WTC11 (cell line): ENCODE measurements around the gene RAB1A.

Experiments used
- FOXK1 ChIP-seq: sonication (generic); formaldehyde crosslinking; IDR thresholded peaks from 2 replicates; pipeline ENCODE4 v1.8.0; 2022; ENCODE audit warnings: mild to moderate bottlenecking, moderate library complexity, missing genetic modification reagents
- NFE2L1 ChIP-seq: sonication (generic); formaldehyde crosslinking; IDR thresholded peaks from 2 replicates; pipeline ENCODE4 v1.8.1; 2023; ENCODE audit warnings: missing genetic modification reagents
- NFYB ChIP-seq: sonication (generic); formaldehyde crosslinking; conservative IDR thresholded peaks from 2 replicates; pipeline ENCODE4 v1.8.0; 2022; ENCODE audit warnings: low read depth, missing genetic modification reagents
- TEAD4 ChIP-seq: sonication (generic); formaldehyde crosslinking; IDR thresholded peaks from 2 replicates; pipeline ENCODE4 v1.8.0; 2022; ENCODE audit warnings: mild to moderate bottlenecking, missing genetic modification reagents
- ZNF416 ChIP-seq: fragments of 250-450 bp; sonication (Bioruptor Pico); IDR thresholded peaks from 2 replicates; pipeline ENCODE4 v1.9.0; 2021; ENCODE audit warnings: mild to moderate bottlenecking, inconsistent platforms
- TF ChIP-seq, protein P1 (sequence below): sonication (generic); formaldehyde crosslinking; IDR thresholded peaks from 2 replicates; pipeline ENCODE4 v1.8.0; 2022; ENCODE audit warnings: missing genetic modification reagents
- TF ChIP-seq, protein P2 (sequence below): sonication (generic); formaldehyde crosslinking; IDR thresholded peaks from 2 replicates; pipeline ENCODE4 v1.8.0; 2022; ENCODE audit warnings: mild to moderate bottlenecking, missing genetic modification reagents
- TF ChIP-seq, protein P3 (sequence below): fragments of 200-600 bp; IDR thresholded peaks from 2 replicates; pipeline ENCODE4 v1.8.0; 2022; ENCODE audit warnings: antibody characterized with exemption

DNA sequence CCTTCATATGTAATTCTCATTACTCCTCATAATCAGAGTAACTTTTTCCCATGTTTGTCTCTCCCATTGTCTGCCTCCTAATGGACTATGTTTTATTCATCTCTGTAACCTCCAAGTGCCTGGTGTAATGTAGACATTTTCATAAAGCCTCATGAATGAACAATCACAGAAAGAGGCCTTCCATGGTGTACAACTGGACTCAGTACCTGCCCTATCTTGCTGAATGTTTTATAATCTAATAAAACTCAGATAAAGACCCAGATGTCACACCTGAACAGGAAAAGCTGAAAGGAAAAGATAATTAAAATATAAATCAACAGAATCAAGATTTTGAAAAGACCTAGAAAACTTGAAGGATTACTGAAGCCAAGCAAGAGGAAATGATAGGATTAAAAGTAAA lies 36.7 kb downstream of the RAB1A start:
- TF ChIP-seq, protein P1, sequence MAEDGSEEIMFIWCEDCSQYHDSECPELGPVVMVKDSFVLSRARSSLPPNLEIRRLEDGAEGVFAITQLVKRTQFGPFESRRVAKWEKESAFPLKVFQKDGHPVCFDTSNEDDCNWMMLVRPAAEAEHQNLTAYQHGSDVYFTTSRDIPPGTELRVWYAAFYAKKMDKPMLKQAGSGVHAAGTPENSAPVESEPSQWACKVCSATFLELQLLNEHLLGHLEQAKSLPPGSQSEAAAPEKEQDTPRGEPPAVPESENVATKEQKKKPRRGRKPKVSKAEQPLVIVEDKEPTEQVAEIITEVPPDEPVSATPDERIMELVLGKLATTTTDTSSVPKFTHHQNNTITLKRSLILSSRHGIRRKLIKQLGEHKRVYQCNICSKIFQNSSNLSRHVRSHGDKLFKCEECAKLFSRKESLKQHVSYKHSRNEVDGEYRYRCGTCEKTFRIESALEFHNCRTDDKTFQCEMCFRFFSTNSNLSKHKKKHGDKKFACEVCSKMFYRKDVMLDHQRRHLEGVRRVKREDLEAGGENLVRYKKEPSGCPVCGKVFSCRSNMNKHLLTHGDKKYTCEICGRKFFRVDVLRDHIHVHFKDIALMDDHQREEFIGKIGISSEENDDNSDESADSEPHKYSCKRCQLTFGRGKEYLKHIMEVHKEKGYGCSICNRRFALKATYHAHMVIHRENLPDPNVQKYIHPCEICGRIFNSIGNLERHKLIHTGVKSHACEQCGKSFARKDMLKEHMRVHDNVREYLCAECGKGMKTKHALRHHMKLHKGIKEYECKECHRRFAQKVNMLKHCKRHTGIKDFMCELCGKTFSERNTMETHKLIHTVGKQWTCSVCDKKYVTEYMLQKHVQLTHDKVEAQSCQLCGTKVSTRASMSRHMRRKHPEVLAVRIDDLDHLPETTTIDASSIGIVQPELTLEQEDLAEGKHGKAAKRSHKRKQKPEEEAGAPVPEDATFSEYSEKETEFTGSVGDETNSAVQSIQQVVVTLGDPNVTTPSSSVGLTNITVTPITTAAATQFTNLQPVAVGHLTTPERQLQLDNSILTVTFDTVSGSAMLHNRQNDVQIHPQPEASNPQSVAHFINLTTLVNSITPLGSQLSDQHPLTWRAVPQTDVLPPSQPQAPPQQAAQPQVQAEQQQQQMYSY, result no peak
- no peak for TF ChIP-seq NFE2L1 (CRISPR knock-in tag)
- TF ChIP-seq, protein P2, sequence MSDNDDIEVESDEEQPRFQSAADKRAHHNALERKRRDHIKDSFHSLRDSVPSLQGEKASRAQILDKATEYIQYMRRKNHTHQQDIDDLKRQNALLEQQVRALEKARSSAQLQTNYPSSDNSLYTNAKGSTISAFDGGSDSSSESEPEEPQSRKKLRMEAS, result no peak
- TF ChIP-seq, protein P3, sequence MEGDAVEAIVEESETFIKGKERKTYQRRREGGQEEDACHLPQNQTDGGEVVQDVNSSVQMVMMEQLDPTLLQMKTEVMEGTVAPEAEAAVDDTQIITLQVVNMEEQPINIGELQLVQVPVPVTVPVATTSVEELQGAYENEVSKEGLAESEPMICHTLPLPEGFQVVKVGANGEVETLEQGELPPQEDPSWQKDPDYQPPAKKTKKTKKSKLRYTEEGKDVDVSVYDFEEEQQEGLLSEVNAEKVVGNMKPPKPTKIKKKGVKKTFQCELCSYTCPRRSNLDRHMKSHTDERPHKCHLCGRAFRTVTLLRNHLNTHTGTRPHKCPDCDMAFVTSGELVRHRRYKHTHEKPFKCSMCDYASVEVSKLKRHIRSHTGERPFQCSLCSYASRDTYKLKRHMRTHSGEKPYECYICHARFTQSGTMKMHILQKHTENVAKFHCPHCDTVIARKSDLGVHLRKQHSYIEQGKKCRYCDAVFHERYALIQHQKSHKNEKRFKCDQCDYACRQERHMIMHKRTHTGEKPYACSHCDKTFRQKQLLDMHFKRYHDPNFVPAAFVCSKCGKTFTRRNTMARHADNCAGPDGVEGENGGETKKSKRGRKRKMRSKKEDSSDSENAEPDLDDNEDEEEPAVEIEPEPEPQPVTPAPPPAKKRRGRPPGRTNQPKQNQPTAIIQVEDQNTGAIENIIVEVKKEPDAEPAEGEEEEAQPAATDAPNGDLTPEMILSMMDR, result no peak
- TF ChIP-seq ZNF416 (CRISPR knock-in tag), result no peak
- TF ChIP-seq TEAD4 (CRISPR knock-in tag), result no peak
- TF ChIP-seq NFYB (CRISPR knock-in tag), result no peak
- no peak for TF ChIP-seq FOXK1 (CRISPR knock-in tag)
